Stimulated activated CD8-positive, alpha-beta memory T cell treated with anti-CD3 and anti-CD28 coated beads, Interleukin-12 subunit alpha, Interleukin-12 subunit beta, amount 100 ng/mL, for 24 hours (primary cell): ENCODE measurements around the gene MRPL23.

Experiments
- DNase-seq: peaks from one replicate; pipeline ENCODE4 v3.0.0-alpha.2; 2020; ENCODE audit errors: extremely low read depth

MRPL23 gene

DNA sequence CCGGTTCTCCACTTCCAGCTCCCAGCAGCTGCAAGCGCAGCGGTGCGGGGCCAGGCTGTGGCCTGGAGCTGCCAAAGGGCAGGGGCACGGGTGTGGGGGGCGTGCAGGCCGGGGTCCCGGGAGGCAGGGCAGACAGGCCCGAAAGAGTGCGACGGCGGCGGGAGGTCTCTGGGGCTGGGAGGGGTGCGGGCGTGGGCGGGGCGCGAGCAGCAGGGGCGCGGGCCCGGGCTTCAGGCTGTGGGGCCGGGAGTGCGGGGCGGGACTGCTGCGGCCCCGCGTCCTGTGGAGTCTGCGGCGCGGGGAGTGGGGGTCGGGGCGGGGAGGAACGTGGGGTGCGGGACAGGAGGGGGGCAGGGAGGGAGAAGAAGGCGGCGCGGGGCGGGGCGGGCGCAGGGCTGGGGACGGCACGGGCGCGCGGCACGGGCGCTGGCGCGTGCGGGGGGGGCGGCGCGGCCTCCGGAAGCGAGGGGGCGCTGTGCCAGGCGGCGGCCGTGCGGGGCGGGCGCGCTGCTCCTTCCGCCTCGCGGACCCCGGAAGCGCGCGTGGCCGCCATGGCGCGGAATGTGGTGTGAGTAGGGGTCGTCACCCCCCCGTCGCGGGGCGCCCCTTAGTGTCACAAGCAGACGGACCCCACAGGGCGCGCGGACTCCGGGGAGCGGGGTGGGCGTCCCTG is at the start of gene MRPL23:
MRPL23 (plus strand) TSS at position 521 of the 673 bp plus-strand sequence; CDS start at position 552, 31 bp downstream.
- DNase-seq = no peak

DNA sequence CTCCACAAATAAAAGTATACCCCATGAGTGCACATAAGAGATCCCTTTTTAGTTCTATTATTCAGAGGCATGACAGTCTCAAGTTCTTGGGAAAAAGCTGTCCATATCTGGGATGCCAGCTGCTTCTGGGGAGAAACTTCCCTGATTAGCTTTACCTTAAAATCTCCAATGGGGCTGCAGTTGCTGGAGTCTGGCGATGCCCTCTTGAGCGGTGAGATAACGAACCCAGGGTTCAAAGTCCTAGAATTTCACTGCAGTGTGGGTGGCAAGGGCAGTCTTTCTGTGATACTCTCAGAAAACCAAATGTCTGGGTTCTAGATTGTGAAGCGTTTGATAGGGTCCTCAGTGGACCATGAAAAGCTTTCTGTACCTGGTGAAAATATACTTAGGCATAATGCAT is 48.0 kb upstream of the MRPL23 start:
- DNase-seq = no peak

DNA sequence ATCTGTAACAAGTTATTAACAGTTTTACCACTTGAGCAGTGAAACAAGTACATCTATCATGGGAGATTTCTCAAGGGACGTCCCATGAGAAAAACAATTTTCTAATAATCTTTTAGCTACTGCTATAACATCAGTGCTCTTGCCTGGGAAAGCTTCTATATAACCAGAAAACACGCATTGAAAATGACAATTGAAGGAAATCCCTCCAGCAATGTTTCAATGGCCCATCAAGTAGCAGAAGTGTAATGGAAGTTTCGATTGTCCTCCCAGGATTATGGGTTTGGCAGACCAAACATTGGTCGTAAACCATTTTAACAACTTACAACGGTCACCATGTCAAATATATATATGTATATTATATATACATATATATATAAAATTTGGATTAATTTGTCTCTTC is 47.4 kb upstream of the MRPL23 start:
- no peak for DNase-seq

DNA sequence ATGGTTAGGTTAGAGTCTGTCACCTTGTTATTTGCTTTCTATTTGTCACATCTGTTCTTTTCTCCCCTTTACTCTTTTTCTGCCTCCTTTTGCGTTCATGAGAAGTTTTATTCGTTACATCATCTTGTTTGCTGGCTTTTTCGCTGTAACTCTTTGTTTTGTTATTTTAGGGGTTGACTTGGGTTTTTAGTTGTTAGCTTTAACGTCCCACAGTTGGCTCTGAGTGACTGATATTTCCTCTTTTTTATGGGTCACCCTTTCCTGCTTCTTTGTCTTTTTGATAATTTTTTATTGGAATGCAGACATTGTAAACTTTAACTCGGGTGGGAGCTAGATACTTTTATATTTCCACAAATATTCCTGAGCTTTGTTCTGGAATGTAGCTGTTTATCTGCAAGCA is 41.0 kb upstream of the MRPL23 start:
- no peak for DNase-seq

DNA sequence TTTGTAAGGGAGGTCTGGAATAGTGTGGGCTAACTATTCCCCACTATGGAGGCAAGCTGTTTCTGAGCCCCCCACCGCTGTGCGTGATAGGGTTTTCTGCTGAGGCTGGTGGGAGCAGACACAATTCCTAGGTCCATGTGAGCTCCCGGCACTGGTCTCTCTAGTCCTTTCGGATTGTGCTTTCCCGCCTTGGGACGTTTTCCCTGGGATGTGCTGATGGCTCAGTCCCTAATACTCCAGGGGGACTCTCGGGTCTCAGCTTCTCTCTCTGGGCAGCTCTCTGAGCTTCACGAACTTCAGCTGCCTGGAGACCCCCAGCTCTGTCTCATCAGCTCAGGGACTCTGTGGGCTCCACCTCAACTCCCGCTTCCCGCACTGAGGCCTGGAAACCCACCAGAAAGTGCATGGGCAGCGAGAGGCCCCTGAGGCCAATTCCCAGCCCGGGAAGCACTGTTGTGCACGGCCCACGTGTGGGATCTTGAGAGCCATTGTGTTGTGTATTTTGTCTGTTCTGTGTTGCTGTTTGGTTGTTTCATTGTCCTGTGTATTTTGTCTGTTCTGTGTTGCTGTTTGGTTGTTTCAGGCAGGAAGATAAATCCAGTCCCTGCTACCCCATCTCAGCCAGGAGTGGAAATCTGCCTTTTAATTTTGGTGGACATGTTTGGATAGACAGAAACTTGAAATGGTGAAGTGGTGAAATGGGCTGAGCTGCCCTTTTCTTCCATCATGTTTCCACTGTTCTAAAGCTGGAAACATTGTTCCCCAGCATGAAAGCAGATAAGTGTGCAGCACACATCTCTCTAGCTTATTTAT is 40.3 kb upstream of the MRPL23 start:
- DNase-seq = no peak

DNA sequence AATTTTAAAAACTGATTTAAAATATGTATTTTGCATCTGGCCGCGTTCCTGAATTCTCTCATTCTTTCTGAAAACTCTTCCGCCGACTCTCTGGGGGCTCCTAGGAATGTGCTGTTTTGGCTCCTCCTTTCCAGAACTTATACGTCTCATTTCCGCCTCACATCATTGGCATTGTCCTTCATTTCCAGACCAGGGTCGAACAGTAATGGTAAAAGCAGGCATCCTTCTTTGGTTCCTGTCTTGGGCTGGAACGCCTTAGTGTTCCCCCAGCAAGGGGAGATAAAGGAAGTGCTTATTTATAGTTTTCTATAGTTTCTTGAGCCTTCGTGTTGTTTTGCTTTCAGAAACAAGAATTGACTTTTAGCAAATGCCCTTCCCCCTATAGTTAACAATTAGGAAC is 38.5 kb upstream of the MRPL23 start:
- DNase-seq = no peak

DNA sequence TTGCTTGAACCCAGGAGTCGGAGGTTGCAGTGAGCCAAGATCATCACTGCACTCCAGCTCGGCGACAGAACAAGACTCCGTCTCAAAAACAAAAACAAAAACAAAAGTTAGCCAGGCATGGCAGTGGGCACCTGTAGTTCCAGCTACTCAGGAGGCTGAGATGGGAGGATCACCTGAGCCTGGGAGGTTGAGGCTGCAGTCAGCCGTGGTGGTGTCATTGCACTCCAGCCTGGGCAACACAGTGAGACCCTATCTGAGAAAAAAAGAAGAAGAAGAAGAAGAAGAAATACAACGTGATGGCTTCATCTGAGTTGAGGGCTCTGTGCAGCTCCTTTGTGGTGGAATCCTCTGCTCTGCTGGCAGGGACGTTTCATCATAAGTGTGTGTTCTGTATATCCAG is 37.6 kb upstream of the MRPL23 start:
- no peak for DNase-seq

DNA sequence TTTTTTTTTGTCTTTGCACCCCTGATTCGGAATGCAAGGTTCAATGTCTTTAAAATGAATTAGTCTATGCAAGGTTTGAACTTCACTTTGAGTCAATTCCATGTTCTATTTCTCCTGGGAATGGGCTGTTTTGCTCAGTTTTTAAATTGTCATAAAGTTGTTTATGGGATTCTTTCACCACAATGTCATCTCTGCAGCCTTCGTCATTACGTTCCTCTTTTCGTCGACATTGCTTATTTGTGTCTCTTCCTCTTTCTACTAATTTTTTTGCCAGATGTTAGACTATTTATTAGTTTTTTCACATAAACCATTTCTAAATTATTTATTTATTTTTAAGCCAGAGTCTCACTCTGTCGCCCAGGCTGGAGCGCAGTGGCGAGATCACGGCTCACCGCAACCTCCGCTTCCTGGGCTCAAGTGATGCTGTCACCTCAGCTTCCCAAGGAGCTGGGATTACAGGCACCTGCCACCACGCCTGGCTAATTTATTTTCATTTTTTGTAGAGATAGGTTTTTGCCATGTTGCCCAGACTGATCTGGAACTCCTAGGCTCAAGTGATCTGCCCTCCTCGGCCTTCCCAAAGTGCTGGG is 34.7 kb upstream of the MRPL23 start:
- DNase-seq = no peak

DNA sequence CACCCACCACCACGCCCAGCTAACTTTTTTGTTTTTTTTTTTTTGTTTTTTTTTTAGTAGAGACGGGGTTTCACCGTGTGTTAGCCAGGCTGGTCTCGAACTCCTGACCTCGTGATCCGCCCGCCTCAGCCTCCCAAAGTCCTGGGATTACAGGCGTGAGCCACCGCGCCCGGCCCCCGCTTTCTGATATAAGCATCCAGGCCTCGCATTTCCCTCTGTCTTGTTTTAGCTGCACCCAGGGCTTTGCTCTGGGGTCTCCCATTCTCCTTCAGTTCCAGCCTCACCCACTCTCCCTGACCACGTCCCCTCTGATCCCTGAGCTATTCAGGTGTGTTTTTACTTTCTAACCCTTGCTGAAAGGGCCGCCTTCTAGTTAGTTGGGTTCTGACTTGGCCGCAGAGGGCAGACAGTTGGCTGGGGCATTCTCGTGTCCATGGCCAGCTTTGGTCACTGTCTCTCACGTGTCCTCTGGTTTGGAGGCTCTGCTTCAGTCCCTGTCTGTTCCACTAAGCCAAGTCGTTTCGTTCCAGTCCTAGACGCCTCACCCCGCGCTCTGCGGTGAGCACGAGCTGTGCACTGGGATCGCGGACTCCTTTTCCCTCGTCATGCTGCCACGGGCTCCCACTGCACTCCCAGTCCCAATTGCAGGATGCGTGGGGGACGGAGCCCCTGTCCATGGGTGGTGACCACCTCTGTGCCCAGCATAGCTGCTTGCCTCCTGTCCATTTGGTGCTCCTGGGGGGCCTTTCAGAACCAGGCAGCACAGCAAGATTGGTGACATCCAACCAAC is 33.7 kb upstream of the MRPL23 start:
- no peak for DNase-seq

DNA sequence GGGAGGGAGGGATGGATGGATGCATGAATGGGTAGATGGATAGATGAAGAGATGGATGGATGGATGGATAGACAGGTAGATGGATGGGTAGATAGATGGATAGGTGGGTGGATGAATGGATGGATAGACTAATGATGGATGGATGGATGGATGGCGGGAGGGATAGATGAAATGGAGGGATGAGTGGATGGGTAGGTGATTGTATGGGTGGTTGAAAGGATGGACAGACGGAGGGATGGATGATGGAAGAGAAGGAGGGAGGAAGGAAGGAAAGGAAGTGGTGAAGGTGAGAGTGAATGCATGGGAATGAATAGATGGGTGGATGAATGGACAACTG is 31.4 kb upstream of the MRPL23 start:
- DNase-seq = no peak

DNA sequence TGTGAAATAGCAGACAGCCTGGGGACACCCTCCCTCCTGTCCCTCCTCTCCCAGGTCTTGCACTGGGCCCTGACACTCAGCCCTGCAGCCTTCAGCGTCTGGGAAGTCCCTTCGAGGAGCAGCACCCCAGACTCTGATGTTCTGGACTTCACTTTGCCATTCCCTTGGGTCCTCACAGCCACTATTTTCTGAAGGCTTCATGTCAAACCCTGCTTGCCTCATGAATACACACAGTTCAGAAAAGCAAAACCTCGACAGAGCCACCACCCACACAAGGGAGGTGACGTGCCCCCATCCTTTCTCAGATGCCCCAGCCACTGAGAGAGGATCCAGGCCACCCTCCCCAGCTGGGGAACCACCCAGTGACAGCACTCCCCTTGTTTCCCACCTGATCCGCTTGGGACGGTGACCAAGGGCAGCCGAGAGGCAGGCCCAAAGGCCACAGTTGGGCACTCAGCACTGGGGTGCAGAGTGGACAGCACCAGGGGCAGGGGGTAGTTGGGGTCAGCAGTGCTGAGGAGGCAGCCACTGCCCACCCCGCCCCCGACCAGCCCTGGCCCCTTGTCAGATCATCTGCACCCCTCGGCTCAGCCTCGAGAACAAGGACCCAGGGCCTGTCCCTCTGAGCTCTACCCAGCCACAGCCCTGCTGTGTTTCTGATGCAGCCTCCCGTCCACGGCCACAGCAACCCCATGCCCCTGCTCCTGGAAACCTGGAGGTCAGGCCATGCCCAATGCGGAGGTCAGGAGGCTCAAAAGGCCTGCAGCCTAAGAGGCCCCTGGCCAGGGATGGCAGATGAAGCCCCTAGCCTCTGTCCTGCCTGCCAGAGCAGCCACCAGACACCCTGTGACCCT is 30.8 kb upstream of the MRPL23 start:
- no peak for DNase-seq

DNA sequence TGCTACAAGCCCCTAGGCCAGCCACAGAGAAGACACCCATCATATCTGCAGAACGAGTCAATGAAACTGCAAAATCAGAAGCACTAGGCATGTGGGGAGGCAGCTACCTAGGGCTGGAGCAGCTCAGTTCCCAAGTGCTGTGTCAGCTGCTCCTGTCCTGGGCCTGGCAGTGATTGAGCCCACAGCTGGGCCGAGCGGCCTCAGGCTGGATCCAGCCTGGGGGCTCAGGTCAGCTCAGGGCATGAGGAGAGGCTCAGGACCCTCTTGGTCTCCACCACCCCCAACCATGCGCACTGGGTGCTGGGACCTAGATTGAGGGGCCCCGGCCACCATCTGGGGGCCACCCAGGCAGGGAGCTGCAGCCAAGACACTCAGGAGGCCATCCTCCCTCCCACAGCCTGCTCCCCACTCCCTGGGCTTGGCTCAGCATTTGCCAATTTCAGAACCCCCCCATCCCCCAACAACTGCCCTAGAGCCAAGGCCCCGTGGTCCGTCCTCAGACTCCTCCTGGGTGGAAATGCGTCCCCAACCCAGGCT is 30.1 kb upstream of the MRPL23 start:
- no peak for DNase-seq

DNA sequence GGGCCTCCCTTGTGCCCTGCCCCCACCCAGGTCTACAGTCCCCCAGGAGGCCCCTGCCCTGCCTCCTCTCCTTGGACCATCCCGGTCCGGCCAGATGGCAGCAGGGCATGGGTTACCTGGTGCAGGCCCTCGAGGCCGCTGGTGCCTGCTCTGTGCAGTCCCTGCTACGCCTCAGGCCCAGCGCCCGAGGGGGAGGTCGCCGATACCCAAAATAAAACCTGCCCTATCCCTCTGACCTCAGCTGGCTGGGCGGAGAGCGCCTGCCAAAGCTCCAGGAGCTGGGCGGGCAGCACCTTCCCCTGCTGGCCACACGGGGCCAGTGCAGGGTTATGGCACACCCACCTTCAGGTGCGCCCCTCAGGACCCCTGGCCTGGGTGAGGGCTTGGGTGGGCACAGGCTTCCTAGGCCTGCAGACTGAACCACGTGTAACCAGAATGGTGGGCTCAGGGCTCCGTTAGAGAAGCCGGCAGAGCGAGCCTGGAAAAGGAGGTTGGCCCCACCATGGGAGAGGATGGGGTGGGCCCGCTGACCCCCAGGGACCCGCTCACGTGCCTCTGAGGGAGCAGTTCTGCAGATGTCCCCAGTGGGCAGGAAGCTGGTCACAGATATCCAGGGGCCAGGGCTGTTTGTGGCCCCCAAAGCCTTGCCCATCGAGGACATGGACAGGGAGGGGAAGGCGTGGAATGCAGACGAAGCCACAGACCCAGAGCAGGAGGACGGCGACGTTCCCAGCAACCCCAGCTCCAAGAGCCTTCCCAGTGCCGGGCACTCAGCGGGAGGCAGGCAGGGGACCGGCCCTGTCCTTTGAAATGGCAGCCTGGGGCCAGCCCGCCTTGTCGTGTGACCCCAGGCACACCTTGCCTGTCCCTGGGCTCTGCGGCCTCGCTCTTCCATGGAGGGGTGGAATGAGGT is 29.4 kb upstream of the MRPL23 start:
- DNase-seq = no peak

DNA sequence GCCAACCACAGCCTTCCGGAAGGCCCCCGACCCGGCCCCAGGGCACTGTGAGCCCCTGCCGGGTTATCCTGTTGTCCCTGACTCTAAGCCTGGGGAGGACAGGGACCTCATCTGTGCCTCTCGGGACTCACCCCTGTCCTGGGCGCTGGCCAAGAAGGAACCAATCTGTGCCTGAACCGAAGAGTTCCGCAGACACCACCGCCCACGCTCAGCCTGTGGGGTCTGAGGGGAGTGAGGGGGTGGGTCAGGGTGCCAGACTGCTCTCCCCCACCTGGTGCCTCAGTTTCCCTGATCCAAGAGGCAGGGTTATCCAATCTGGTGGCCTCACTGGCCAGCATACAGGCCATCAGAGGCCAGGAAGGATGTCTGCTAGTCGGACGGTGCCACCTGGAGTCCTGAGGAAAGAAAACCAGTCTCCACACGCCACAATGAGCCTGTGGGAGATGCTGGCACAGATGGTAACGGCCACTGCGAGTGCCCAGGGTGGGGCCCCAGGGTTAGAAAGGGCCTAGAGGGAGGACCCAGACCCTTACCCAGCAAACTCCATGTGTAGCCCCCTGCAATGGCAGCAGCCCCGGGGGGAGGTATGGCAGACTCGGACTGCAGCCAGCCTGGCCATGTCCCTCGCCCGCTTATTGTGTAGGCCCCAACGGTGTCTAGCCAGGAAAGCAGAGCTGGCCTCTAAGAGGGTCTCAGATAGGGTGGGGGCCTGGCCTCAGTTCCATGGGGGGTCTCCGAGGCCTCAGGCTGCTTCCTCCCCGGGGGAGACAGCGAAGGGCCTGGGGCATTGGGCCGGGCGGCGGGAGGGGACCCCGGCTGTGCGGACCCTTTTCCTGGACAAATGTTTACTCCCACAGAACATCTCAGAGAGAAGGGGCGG is 28.5 kb upstream of the MRPL23 start:
- no peak for DNase-seq

DNA sequence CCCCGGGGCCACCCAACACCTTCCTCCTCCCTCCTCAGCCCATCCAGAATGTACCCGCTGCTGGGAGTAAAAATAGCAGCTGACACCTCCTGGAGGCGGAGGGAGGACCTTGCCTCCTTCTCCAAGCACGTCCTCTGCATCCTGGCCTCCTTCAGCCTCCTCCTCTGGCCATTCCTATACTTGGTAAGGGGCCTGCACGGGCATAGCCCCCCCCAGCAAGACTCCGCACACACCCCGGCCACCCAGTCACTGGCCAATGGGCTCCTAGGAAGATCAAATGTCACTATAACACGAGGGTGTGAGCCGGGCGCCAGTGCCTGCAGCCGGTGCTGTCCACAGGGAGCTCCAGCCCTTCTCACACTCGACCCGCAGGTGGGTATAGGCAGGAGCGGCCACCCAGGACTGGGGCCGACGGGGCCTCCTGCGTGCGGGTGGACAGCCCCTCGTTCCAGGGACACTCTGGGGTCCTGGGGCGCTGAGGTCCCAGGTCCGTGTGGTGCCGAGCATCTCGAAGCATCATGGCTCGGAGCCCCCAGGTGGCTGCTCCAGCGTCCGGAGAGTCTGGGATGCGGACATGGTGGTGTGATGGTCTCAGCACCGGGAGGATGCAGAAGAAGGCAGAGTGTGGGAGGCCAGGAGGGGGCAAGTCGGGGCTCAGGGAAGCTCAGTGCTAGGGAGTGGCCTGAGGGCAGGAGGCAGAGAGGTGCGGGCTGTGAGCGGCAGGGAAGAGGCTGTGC is 27.6 kb upstream of the MRPL23 start, which contains the start of gene TNNT3:
TNNT3 (plus strand) TSS at position 313 of the 737 bp plus-strand sequence. CDS start 3,172 bp downstream, outside the sequence.
- DNase-seq = no peak

DNA sequence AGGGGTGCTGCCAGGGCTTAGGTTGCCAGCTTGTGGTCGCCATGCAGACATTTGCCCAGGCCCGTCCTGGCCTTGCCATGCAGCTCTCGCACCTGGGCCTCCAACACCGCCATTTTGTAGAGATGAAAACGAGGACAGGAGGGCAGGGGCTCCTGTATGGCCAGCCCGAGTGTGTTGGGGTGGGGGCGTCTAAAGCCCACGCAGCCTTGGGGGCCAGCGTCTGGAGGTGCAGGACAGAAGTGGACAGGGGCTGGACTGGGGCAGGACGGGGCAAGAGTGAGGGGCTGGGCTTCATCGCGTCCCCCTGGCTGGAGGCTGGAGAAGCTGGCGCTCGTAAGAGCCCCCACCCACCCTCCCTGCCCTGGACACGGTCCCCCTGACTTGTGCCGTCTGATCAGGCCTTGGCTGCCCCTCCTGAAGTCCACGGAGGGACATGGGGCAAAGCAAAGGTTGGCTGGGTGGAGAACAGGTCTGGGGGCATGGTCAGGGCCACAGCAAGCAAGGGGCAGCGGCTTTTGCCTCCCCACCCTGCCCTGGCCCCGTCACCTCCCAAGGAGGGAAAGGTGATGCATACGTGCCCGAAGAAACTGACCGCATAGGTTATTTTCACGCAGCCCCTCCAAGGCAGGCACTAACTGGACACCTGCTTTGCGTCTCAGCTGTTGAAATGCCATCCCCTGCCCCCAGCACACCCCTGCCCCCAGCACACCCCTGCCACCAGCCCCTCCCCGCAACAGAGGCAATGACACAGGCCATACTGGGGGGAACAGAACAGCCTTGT is 26.8 kb upstream of the MRPL23 start:
- DNase-seq = no peak

DNA sequence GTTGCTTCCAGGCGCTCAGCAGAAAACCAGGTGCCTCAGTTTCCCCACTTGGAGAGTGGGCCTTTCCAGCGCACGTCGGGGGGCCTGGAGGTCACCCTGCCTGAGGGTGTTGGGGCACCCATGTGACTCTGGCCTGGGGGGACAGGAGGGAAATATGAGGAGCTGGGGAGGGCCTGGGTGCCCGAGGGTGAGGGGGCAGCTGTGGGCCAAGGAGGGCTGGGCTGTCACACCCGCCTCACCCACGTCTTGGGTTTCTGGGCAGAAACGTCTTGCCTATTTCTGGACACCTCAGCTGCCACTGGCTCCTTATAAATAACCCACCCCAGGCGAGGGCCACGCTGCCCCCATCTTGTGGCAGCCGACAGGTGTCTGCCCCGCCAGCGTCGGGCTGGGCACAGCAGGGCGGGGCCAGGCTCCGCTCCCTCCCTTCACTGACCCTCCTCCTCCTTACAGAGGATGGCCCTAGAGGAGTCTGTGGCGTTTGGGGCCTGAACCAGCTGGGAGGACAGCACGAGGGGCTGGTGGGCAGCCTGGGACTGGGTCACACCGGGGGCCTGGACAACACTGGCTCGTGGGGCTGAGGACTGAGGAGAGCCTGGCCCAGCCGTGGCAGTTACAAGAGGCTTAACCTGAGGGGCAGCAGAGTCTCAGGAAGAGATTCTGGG is 26.1 kb upstream of the MRPL23 start:
- DNase-seq = no peak
